Glutamatergic neuron (in vitro differentiated cells): ENCODE results near the gene NTRK2. TPM values are rescaled to one million over a fixed set of nuclear protein-coding genes. Genes with fewer than 3 reads are reported as not detected.
A peak's percentile ranks its signal among the peaks of the same experiment; 100 is the strongest.

Experiments
- DNase-seq: peaks from one replicate; pipeline ENCODE4 v3.0.0; 2022
- H3K27ac Mint-ChIP-seq: one replicate; pipeline ENCODE4 v1.8.0; 2020; ENCODE audit warnings: mild to moderate bottlenecking, mixed read lengths, inconsistent platforms; ENCODE audit not compliant: unreplicated experiment
- H3K27me3 Mint-ChIP-seq: one replicate; pipeline ENCODE4 v1.8.0; 2020; ENCODE audit warnings: mild to moderate bottlenecking, moderate library complexity, mixed read lengths, inconsistent platforms; ENCODE audit not compliant: unreplicated experiment
- H3K36me3 Mint-ChIP-seq: one replicate; pipeline ENCODE4 v1.8.0; 2020; ENCODE audit warnings: mild to moderate bottlenecking, mixed read lengths, inconsistent platforms; ENCODE audit not compliant: unreplicated experiment
- H3K4me1 Mint-ChIP-seq: one replicate; pipeline ENCODE4 v1.8.0; 2020; ENCODE audit warnings: mild to moderate bottlenecking, low read depth, mixed read lengths, inconsistent platforms; ENCODE audit not compliant: unreplicated experiment
- H3K4me3 Mint-ChIP-seq: one replicate; pipeline ENCODE4 v1.8.0; 2020; ENCODE audit warnings: mild to moderate bottlenecking, mixed read lengths, inconsistent platforms; ENCODE audit not compliant: unreplicated experiment
- H3K9me3 Mint-ChIP-seq: one replicate; pipeline ENCODE4 v1.8.0; 2020; ENCODE audit warnings: mild to moderate bottlenecking, moderate library complexity, mixed read lengths, inconsistent platforms; ENCODE audit not compliant: unreplicated experiment
- CTCF ChIP-seq: fragments of 200-600 bp; sonication (generic); IDR thresholded peaks from one replicate; pipeline ENCODE4 v1.5.0; 2021; ENCODE audit not compliant: partially characterized antibody, unreplicated experiment
- total RNA-seq: library from RNA; stranded (reverse); fragmentation: NEBNext Ultra II Directional; extraction: Animal tissue kit (Norgen Biotek cat#: 25700); gene quantifications from one replicate; pipeline ENCODE4 v1.2.1, GENCODE V29; 2021; ENCODE audit not compliant: unreplicated experiment

The NTRK2 gene
- total RNA-seq, 1 donor from 2014 or later, result 2.1 TPM

GRCh38 chr9:84694248-84694647 is 24.7 kb downstream of the NTRK2 start:
- Mint-ChIP-seq H3K4me3 (no peak overlapping the region), H3K4me1 (no peaks in the 10 kb centered on the region), H3K27me3 (no peaks in the 10 kb centered on the region), H3K27ac (no peak overlapping the region), H3K9me3 (no peaks in the 10 kb centered on the region), H3K36me3 (no peaks in the 10 kb centered on the region)
- no peak for TF ChIP-seq CTCF
- DNase-seq, result no peak

GRCh38 chr9:84697042-84697441 is 27.5 kb downstream of the NTRK2 start:
- TF ChIP-seq CTCF, result no peak
- Mint-ChIP-seq H3K27me3 (no peaks in the 10 kb centered on the region), H3K4me1 (peaks cover 2% of the 10 kb centered on the region), H3K4me3 (no peak overlapping the region), H3K9me3 (no peaks in the 10 kb centered on the region), H3K27ac (no peak overlapping the region), H3K36me3 (no peaks in the 10 kb centered on the region)
- DNase-seq, result no peak

- no peaks in the 10 kb centered on the region for H3K36me3 Mint-ChIP-seq
- H3K4me1 Mint-ChIP-seq, result peaks cover 2% of the 10 kb centered on the region
- H3K27me3 Mint-ChIP-seq, result no peaks in the 10 kb centered on the region
- no peaks in the 10 kb centered on the region for H3K9me3 Mint-ChIP-seq
- peak; percentile 65 for TF ChIP-seq CTCF
- H3K4me3 Mint-ChIP-seq, result no peak overlapping the region
- peak; percentile 80 for DNase-seq
- no peak overlapping the region for H3K27ac Mint-ChIP-seq
Observed at GRCh38 chr9:84697509-84698114, 28.1 kb downstream of the NTRK2 start.

DNA sequence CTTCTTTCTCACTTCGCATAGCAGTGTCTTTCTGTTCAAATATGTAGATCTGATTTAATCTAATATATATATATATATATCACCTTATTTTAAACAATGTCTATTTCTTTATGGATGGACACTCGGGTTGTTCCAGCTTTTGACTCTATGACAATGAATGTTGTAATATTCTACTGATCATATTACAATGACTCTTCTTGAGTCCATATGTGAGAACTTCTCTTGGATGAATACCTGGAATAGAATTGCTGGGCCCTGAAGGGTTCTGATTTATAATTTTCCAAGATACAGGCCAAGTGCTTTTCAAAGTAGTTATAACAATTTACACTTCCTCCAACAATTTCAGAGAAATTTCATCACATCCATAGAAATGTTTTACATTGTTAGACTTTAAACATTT is 28.8 kb downstream of the NTRK2 start:
- Mint-ChIP-seq H3K9me3 (no peaks in the 10 kb centered on the region), H3K4me1 (peaks cover 4% of the 10 kb centered on the region), H3K27ac (no peak overlapping the region), H3K4me3 (no peak overlapping the region), H3K27me3 (no peaks in the 10 kb centered on the region), H3K36me3 (no peaks in the 10 kb centered on the region)
- DNase-seq, result no peak
- TF ChIP-seq CTCF, result no peak

GRCh38 chr9:84699984-84700383 is 30.5 kb downstream of the NTRK2 start:
- Mint-ChIP-seq H3K4me3 (no peak overlapping the region), H3K9me3 (no peaks in the 10 kb centered on the region), H3K27ac (no peak overlapping the region), H3K27me3 (no peaks in the 10 kb centered on the region), H3K4me1 (peaks cover 4% of the 10 kb centered on the region), H3K36me3 (no peaks in the 10 kb centered on the region)
- no peak for DNase-seq
- no peak for TF ChIP-seq CTCF
